IMR-90 (cell line): ENCODE data around the gene YPEL2.
A peak's percentile ranks its signal among the peaks of the same experiment; 100 is the strongest.

Source experiments
- BHLHE40 ChIP-seq: fragments of 150-350 bp; IDR thresholded peaks from 2 replicates; pipeline ENCODE4 v1.6.1; 2016; ENCODE audit warnings: mild to moderate bottlenecking, low read depth, low read length
- CEBPB ChIP-seq: IDR thresholded peaks from 2 replicates; pipeline ENCODE4 v1.6.1; 2012; ENCODE audit warnings: low read depth, low read length, improper control_type of control experiment
- CHD1 ChIP-seq: IDR thresholded peaks from 2 replicates; pipeline ENCODE4 v1.6.1; 2012; ENCODE audit warnings: low read depth, low read length, improper control_type of control experiment
- FOS ChIP-seq: fragments of 150-350 bp; IDR thresholded peaks from 2 replicates; pipeline ENCODE4 v1.6.1; 2016; ENCODE audit warnings: low read depth, low read length
- MAFK ChIP-seq: IDR thresholded peaks from 2 replicates; pipeline ENCODE4 v1.6.1; 2012; ENCODE audit warnings: low read depth, low read length, improper control_type of control experiment
- MXI1 ChIP-seq: IDR thresholded peaks from 2 replicates; pipeline ENCODE4 v1.6.1; 2012; ENCODE audit warnings: low read depth, mild to moderate bottlenecking, low read length, moderate library complexity, borderline replicate concordance
- POLR2A ChIP-seq: IDR thresholded peaks from 2 replicates; pipeline ENCODE4 v1.6.1; 2012; ENCODE audit warnings: mild to moderate bottlenecking, low read depth, low read length
- RAD21 ChIP-seq: IDR thresholded peaks from 2 replicates; pipeline ENCODE4 v1.6.1; 2012; ENCODE audit warnings: low read length, improper control_type of control experiment
- RCOR1 ChIP-seq: IDR thresholded peaks from 2 replicates; pipeline ENCODE4 v1.6.1; 2012; ENCODE audit warnings: mild to moderate bottlenecking, low read length, improper control_type of control experiment; ENCODE audit not compliant: insufficient replicate concordance
- SMC3 ChIP-seq: fragments of 150-350 bp; IDR thresholded peaks from 2 replicates; pipeline ENCODE4 v1.6.1; 2016; ENCODE audit warnings: low read depth, mild to moderate bottlenecking, antibody characterized with exemption, low read length, moderate library complexity
- TF ChIP-seq, protein P1 (sequence below): conservative IDR thresholded peaks from 2 replicates; pipeline ENCODE4 v1.5.1; 2012; ENCODE audit warnings: mild to moderate bottlenecking, low read depth, low read length, improper control_type of control experiment
- TF ChIP-seq, protein P2 (sequence below): fragments of 150-350 bp; IDR thresholded peaks from 2 replicates; pipeline ENCODE4 v1.6.1; 2016; ENCODE audit warnings: low read depth, mild to moderate bottlenecking, low read length, moderate library complexity, borderline replicate concordance
- TF ChIP-seq, protein P3 (sequence below): fragments of 150-350 bp; IDR thresholded peaks from 2 replicates; pipeline ENCODE4 v1.6.1; 2017; ENCODE audit warnings: mild to moderate bottlenecking, antibody characterized with exemption, low read length, low read depth

DNA sequence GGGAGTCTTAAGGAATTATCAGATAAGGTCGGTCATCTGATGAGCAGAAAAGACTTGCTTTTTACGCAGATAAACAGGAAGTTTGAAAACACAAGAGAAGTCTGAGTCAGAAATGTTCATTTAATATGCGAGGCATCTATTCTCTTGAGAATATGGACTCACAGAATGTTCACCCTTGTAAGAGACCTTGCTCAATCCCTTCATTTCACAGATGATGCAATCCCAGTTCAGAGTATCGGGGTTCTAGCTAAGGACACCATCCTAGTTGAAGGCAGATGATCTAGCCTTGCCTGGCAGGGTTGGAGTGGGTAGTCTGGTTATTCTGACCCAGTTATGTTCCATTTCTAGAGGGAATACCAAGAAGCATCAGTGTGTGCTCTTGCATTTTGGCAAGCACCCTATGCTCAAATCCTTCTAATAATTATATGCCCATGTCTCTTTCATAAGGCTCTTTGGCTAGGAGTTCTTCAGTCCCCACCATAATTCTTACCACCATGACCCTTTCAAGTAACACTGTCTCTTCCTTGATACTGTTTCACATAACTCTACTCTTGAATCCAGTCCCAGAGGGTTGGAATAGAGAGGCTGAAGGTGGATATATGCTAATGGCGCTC is 42.5 kb downstream of the YPEL2 start:
- TF ChIP-seq, protein P1, sequence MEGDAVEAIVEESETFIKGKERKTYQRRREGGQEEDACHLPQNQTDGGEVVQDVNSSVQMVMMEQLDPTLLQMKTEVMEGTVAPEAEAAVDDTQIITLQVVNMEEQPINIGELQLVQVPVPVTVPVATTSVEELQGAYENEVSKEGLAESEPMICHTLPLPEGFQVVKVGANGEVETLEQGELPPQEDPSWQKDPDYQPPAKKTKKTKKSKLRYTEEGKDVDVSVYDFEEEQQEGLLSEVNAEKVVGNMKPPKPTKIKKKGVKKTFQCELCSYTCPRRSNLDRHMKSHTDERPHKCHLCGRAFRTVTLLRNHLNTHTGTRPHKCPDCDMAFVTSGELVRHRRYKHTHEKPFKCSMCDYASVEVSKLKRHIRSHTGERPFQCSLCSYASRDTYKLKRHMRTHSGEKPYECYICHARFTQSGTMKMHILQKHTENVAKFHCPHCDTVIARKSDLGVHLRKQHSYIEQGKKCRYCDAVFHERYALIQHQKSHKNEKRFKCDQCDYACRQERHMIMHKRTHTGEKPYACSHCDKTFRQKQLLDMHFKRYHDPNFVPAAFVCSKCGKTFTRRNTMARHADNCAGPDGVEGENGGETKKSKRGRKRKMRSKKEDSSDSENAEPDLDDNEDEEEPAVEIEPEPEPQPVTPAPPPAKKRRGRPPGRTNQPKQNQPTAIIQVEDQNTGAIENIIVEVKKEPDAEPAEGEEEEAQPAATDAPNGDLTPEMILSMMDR = no peak
- TF ChIP-seq POLR2A (no peak), RAD21 (no peak), CEBPB (peak; percentile 88), MXI1 (no peak), FOS (no peak), BHLHE40 (no peak), CHD1 (no peak), RCOR1 (no peak), MAFK (no peak), SMC3 (no peak)
- TF ChIP-seq, protein P2, sequence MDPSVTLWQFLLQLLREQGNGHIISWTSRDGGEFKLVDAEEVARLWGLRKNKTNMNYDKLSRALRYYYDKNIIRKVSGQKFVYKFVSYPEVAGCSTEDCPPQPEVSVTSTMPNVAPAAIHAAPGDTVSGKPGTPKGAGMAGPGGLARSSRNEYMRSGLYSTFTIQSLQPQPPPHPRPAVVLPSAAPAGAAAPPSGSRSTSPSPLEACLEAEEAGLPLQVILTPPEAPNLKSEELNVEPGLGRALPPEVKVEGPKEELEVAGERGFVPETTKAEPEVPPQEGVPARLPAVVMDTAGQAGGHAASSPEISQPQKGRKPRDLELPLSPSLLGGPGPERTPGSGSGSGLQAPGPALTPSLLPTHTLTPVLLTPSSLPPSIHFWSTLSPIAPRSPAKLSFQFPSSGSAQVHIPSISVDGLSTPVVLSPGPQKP = no peak
- TF ChIP-seq, protein P3, sequence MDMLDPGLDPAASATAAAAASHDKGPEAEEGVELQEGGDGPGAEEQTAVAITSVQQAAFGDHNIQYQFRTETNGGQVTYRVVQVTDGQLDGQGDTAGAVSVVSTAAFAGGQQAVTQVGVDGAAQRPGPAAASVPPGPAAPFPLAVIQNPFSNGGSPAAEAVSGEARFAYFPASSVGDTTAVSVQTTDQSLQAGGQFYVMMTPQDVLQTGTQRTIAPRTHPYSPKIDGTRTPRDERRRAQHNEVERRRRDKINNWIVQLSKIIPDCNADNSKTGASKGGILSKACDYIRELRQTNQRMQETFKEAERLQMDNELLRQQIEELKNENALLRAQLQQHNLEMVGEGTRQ = no peak
